NT2/D1 (cell line): Measurements from ENCODE around the gene GJA5.

Experiments used
- SUZ12 ChIP-seq: IDR thresholded peaks from 2 replicates; pipeline ENCODE4 v1.6.1; 2011; ENCODE audit not compliant: insufficient read length, insufficient read depth; ENCODE audit errors: extremely low read depth
- ZNF274 ChIP-seq: IDR thresholded peaks from 2 replicates; pipeline ENCODE4 v1.6.1; 2011; ENCODE audit warnings: mild to moderate bottlenecking, low read depth, low read length

DNA sequence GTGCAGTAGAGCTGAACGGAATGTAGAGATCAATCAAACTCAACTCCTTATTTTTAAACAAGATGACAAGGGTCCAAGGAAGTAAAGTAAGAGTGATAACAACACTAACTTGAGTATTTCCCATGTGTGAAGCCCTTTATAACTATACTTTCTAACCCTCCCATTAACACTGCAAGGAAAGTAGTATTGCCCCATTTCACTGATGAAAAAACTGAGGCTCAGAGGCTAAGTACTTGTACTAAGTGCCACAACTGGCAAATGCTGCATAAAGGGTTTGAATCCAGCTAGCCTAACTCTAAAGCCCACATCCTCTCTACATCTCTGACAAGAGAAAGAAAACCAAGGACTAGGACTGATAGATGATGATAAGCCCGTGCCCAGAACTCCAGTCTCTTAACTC lies 8.2 kb upstream of the GJA5 start:
- TF ChIP-seq ZNF274 (no peak), SUZ12 (no peak)
